Testis (tissue), 3 donors: ENCODE results near the gene POLK. TPM values are rescaled to one million over a fixed set of nuclear protein-coding genes. Genes with fewer than 3 reads are reported as not detected.

Experiments used
- DNase-seq: peaks from one replicate; pipeline ENCODE4 v3.0.0-alpha.2; 2019
- H3K27ac ChIP-seq, 2 donors: fragments of 200-600 bp; sonication (generic); one replicate each; pipeline ENCODE4 v1.5.1; 2019
- H3K27me3 ChIP-seq: fragments of 200-600 bp; sonication (generic); one replicate; pipeline ENCODE4 v1.5.1; 2019
- H3K36me3 ChIP-seq: fragments of 200-600 bp; sonication (generic); one replicate; pipeline ENCODE4 v1.5.1; 2017; ENCODE audit warnings: low read depth; ENCODE audit errors: missing control alignments
- H3K4me1 ChIP-seq: fragments of 200-600 bp; sonication (generic); one replicate; pipeline ENCODE4 v1.5.1; 2019
- H3K4me3 ChIP-seq, 2 donors: fragments of 200-600 bp; sonication (generic); one replicate each; pipeline ENCODE4 v1.5.1; 2017 to 2019
- H3K9me3 ChIP-seq: fragments of 200-600 bp; sonication (generic); one replicate; pipeline ENCODE4 v1.5.1; 2017
- CTCF ChIP-seq, 3 experiments: fragments of 450-650 bp in 2 of 3; fragments of 200-600 bp in 1 of 3; sonication (generic) in 1 of 3; IDR thresholded peaks; one replicate each; pipeline ENCODE4 v1.5.1; 2016 to 2019; ENCODE audit warnings: antibody characterized with exemption in 3 of 3, mild to moderate bottlenecking in 2 of 3, moderate library complexity in 1 of 3
- POLR2A ChIP-seq: fragments of 450-650 bp; IDR thresholded peaks from one replicate; pipeline ENCODE4 v1.6.1; 2017; ENCODE audit warnings: antibody characterized with exemption, mild to moderate bottlenecking, moderate library complexity
- WGBS, 2 donors: methylation state at CpG; one replicate each; pipeline ENCODE4 v1.1.5; 2018; 5-methylcytosine and 5-hydroxymethylcytosine counted together
- intact Hi-C: fragments of 100-400 bp; cut with DNase I; formaldehyde crosslinking; loops from one replicate; pipeline ENCODE4 v1.15.1; 2023; ENCODE audit warnings: low total_unique reads
- polyA plus RNA-seq: library from polyadenylated mRNA; stranded (reverse); fragments of 350-450 nt; fragmentation: Illumina TruSeq; extraction: RNeasy Lipid Tissue Mini Kit (QIAGEN cat#74804); gene quantifications from one replicate; pipeline ENCODE4 v1.2.3, GENCODE V29; 2014; ENCODE audit warnings: low read depth, low replicate concordance; ENCODE audit not compliant: insufficient read depth
- total RNA-seq, 2 donors: library from RNA; depleted of rRNA; stranded (reverse); fragments of >200 nt; gene quantifications; one replicate each; pipeline ENCODE4 v1.2.3, GENCODE V29; 2016

The POLK gene
- total and polyA plus RNA-seq, 3 donors from 2014 or later, result 23.3 to 56.7 (median 41.0) TPM

GRCh38 chr5:75509546-75509945, 2.1 kb upstream of the POLK start:
- no peaks in the 10 kb centered on the region for H3K27me3 ChIP-seq
- no peak overlapping the region for H3K27ac ChIP-seq
- H3K4me3 ChIP-seq, result peak overlapping the region; percentile 5 to 96
- intact Hi-C loops, result no loop called here
- peaks cover 3% of the 10 kb centered on the region for H3K4me1 ChIP-seq
- no peaks in the 10 kb centered on the region for H3K36me3 ChIP-seq
- 42 to 48% methylated on average over 4 of the region's 4 CpGs for WGBS, 2 donors
- TF ChIP-seq POLR2A (no peak), CTCF (IDR thresholded peaks at IDR 0.05) (no peak)
- no peak for DNase-seq
- H3K9me3 ChIP-seq, result no peaks in the 10 kb centered on the region

GRCh38 chr5:75509956-75510355, 1.7 kb upstream of the POLK start:
- Histone ChIP-seq H3K27ac (peak overlapping the region in 1 of 2 donors; percentile 97), H3K4me1 (peaks cover 3% of the 10 kb centered on the region), H3K36me3 (no peaks in the 10 kb centered on the region), H3K9me3 (no peaks in the 10 kb centered on the region), H3K27me3 (no peaks in the 10 kb centered on the region), H3K4me3 (peak overlapping the region; percentile 78 to 96)
- 0% methylated on average over 1 of the region's 1 CpG for WGBS, 2 donors
- DNase-seq, result peak; percentile 48
- TF ChIP-seq POLR2A, result no peak
- TF ChIP-seq CTCF (IDR thresholded peaks at IDR 0.05), result no peak
- intact Hi-C loops, result no loop called here

GRCh38 chr5:75510417-75510835, 1.3 kb upstream of the POLK start:
- DNase-seq, result no peak
- TF ChIP-seq POLR2A (no peak), CTCF (IDR thresholded peaks at IDR 0.05) (no peak)
- H3K27me3 ChIP-seq, result no peaks in the 10 kb centered on the region
- H3K4me3 ChIP-seq, result peak overlapping the region; percentile 78 to 96
- WGBS, 2 donors, result 0 to 1% methylated on average over 14 to 15 of the region's 15 CpGs
- peak overlapping the region; percentile 91 to 97 for H3K27ac ChIP-seq
- H3K4me1 ChIP-seq, result peaks cover 3% of the 10 kb centered on the region
- intact Hi-C loops, result no loop called here
- H3K9me3 ChIP-seq, result no peaks in the 10 kb centered on the region
- no peaks in the 10 kb centered on the region for H3K36me3 ChIP-seq

- H3K4me1 ChIP-seq, result peaks cover 3% of the 10 kb centered on the region
- H3K9me3 ChIP-seq, result no peaks in the 10 kb centered on the region
- WGBS, 2 donors, result 0% methylated on average over 20 to 54 of the region's 54 CpGs
- no peak for TF ChIP-seq CTCF (IDR thresholded peaks at IDR 0.05)
- TF ChIP-seq POLR2A, result no peak
- peak; percentile 59 for DNase-seq
- H3K27me3 ChIP-seq, result no peaks in the 10 kb centered on the region
- intact Hi-C loops, result no loop called here
- H3K27ac ChIP-seq, result peak overlapping the region; percentile 91 to 97
- peak overlapping the region; percentile 78 to 96 for H3K4me3 ChIP-seq
- H3K36me3 ChIP-seq, result no peaks in the 10 kb centered on the region
These were observed 756 bp upstream of the POLK start for GRCh38 chr5:75510836-75511434.
